GM21381 (cell line): ENCODE data around the gene GOLGA6L2.
"Not testable (repeated sequence)": the region's sequence is repeated elsewhere in the genome, so short reads cannot be mapped to it uniquely, and the experiment has no call there.

ENCODE experiments used
- ATAC-seq: cut with Tn5 transposase; IDR thresholded peaks from one replicate; pipeline ENCODE4 v1.9.1; 2021; ENCODE audit warnings: mild to moderate bottlenecking, moderate library complexity; ENCODE audit not compliant: unreplicated experiment

GOLGA6L2 gene, protein sequence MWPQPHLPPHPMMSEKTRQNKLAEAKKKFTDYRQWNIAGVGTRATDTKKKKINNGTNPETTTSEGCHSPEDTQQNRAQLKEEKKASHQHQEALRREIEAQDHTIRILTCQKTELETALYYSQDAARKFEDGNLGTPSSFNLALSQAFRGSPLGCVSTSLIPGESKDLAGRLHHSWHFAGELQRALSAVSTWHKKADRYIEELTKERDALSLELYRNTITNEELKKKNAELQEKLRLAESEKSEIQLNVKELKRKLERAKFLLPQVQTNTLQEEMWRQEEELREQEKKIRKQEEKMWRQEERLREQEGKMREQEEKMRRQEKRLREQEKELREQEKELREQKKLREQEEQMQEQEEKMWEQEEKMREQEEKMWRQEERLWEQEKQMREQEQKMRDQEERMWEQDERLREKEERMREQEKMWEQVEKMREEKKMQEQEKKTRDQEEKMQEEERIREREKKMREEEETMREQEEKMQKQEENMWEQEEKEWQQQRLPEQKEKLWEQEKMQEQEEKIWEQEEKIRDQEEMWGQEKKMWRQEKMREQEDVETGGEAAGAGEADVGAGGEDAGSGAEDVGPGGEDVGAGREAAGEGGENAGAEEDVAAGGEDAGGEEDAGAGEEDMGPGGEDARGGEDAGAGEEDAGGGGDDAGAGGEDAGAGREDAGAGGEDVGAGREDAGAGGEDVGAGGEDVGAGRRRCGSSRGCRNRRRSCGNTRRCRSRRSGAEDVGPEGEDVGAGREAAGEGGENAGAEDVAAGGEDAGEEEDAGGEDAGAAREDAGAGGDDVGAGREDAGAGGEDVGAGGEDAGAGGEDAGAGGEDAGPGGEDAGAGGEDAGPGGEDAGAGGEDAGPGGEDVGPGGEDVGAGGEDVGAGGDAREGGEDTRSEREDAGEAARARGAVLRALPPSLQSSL

DNA sequence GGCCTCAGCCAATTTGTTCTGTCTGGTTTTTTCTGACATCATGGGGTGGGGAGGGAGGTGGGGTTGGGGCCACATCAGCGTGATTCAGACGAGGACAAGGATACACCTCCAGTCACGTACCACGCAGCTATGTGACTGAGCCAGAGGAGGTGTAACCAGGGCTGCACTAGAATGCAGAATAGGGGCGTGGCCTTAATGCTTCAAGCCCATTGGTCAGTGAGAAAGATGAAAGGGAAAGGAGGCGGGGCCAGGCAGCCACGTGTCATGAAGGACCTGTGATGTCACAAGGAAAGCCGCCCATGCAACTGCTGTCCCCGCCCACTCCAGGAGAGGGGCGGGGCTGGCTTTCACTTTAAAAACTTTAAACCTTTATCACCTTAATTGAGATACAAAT, at the start of gene GOLGA6L2:
Gene GOLGA6L2 (minus strand): TSS at position 137 of the 394 bp plus-strand sequence. CDS start 62 bp downstream, at position 75.
- ATAC-seq = no peak

DNA sequence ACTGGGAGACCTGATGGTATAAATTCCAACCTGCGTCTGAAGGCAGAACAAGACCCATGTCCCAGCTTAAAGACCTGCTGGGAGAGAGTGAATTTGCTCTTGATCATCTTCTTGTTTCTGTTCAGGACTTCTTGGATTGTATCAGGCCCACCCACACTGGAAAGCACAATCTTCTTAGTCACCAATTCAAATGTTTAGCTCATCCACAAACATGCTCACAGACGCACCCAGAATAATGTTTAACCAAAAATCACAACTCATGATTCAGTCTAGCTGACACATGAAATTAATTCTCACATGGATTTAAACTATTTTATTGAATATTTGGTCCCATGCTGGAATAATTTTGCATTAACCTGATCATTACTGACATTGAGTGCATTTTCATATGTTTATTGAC, 37.8 kb upstream of the GOLGA6L2 start:
- no peak for ATAC-seq

DNA sequence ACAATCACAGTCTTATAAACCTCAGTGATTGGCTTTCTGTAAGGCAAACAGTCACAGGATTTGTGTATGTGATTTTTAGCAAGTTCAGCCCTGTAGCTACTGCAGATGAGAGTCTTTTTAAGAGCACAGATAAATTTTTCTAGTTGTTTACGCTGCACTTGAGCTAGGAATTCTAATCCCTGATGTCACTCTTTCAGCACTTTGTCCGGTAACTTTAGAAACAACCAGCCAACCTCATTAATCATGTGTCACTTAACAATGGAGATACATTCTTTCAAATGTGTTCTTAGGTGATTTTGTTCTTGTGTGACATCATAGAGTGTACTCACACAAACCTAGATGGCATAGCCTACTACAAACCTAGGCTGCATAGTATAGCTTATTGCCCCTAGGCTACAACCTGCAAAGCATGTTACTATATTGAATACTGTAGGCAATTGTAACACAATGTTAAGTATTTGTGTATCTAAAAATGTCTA, 36.8 kb upstream of the GOLGA6L2 start:
- ATAC-seq = no peak

DNA sequence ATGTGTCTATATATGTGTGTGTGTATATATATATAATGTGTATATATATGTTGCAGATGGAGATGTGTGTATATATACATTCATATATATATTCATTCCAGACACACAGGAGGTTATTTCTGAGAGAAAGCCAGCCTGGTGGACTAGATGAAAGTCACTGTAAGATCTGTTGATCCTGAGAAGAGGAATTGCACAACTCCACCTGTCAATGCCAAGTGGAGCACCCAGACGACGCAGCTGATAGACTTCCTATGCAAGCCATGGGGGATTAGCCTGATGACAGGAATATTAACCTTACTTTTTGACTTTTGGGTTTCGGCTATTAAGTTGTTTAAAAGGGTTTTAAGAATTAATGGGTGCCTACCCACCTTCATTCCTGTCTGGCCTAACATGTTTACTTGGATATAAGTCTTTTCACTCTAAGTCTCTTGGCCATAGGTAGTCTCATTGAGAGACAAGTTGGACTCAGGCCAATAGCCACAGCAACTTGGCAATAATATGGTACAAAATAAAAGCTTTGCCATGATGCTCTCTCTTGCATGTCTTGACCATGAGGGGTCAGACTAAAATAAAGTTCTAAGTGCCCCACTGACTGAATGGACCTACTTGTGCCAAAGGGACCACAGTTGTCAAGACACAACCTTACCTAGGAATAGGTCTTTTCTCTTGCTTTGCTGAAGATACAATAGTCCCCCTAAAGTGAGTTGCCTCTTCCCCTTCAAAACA, 35.9 kb upstream of the GOLGA6L2 start:
- no peak for ATAC-seq

DNA sequence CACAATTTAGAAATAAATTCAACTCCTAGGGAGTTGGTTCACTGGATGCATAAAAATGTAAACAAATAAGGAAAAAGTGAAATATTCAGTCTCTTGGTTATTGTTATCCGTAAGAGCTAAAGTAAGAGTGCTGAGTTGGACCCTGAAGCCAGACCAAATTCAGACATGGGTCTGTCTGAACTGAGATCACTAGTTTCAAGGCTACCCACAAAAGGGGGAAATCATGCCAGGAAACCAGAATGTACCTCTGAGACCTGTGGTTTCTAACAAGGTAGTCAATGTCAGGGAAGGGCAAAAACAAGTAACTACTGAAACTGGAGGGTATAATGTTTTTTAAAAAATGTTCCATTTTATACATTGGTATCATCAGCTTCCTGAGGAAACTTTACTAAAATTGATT, 35.2 kb upstream of the GOLGA6L2 start:
- ATAC-seq = no peak

DNA sequence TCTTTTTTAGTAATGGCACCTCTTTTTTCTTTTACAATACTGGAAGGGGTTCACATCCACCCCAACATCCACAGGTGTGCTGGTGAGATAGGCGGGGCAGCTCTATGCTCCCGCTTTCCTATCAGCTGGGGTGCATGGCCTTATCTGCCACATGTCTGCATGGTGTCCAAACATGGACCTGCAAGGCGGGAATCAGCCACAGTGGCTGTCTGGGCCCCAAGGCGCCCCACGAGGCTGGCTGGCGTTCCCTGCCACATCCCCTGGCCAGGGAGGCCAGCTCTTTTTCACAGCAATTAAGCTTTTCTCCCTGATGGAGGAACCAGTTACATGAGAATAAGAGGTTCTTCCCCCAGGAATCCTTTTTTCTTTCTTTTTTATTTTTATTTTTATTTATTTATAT, 30.9 kb upstream of the GOLGA6L2 start:
- ATAC-seq = no peak

DNA sequence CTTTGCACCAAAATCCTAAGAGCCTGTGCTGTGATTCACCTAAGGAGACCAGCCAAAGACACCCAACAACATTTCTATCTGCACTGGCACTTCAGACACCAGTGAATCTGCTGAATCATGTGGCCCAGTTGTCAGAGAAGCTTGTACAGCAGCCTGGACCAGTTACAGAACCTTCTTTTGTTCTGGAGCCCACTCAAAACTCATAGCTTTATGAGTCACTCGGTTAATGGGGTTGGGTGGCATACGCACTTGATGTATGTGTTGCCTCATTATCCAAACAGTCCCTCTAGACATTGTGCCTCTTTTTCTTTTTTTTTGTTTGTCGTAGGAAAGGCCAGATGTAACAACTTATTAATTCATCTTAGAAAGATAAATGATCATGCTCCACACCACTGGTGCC, 25.6 kb upstream of the GOLGA6L2 start:
- no peak for ATAC-seq

DNA sequence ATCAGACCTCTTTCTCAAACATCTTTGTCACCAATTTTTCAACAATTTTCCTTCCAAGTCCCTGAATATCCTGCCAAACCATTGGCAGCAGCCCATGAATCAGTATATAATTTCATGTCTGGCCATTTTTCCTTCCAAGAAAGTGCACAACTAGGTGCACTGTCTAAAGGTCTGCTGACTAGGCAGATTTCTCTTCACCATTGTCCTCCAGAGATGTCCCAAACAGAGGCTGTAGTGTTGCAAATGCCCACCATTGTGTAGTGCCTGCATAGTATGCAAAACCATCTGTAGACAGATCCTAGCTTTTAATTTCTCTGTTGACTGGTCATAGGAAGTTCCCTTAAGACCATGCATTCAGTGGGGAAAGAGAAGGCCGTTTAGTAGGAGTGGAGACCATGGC, 25.0 kb upstream of the GOLGA6L2 start:
- no peak for ATAC-seq

DNA sequence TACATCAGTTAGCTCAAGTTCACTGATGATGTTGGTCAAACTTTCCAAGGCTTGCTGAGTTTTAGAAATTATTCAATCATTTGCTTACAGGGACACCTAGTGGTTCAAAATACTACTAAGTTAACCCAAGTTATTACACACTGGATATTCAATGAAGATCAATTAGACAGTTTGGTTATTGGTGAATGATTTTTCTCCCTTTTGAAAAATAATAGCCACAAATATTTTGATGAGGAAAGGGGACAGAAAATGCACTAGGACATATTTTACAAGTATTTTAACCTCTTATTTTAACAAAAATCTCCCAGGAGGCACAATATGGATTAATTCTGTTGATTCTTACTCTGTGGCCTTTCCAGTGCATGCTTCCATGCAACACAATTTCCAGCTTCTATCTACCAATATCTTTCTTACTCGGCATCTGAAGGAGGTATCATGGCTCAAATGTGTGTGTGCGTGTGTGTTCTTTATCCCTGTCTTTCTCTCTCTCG, 20.1 kb upstream of the GOLGA6L2 start:
- ATAC-seq = no peak

DNA sequence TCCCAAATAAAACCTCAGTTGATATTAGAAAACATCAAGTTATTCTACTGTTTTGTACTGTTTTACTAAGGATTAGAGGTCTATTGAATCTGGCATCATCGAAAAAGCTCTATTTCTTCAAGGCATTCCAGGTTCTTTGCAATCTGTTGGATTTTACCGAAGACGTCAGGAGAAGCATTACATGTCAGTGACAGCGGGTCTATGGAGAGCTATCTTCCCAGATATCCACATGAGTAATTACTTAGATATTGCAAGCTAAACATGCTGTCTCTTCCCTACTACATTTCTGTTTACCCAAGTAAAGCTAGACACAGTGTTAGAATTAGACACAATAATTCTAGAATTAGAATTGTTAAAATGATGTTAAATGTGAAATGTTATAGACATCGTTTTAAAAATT, 10.8 kb upstream of the GOLGA6L2 start:
- ATAC-seq = no peak

DNA sequence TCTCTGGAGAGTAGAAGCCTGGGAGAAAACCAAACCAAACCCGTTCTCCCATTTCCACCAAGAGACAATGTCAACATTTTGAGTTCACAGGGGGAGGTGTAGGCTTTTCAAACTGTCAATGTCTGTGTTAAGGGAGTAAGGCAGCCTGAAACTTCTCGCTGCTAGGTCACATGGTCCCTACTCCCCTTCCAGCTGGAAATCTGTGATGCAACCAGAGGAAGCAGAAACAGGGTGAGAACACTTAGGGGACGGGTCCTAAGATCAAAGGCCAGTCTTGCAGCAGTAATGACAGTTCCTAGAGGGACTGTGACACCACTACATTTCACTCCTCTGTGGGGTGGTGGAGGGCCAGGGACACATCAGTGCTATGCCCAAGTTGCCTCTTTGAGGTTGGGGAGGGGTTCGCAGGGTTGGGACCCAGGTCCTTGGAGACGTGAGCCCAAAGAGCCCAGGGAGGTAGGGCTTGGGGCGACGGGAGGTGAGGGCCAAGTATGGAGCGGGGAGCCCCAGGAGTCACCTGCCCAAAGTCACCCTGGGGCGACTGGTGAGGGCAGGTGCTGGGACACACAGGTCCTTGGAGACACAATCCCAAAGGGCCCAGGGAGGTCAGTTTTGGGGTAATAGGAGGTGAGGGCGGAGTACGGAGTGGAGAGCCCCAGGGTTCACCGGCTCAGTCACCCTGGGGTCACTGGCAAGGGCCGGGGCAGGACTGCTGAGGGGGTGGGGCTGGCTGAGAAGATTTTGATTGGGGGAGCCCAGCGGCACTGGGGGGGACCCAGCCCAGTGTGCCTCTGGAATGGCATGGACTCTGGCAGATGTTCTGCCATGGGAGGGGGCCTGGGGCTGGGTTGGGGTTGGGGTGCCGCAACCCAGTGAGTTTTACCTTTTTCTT, 582 bp downstream of the GOLGA6L2 start:
- no peak for ATAC-seq

DNA sequence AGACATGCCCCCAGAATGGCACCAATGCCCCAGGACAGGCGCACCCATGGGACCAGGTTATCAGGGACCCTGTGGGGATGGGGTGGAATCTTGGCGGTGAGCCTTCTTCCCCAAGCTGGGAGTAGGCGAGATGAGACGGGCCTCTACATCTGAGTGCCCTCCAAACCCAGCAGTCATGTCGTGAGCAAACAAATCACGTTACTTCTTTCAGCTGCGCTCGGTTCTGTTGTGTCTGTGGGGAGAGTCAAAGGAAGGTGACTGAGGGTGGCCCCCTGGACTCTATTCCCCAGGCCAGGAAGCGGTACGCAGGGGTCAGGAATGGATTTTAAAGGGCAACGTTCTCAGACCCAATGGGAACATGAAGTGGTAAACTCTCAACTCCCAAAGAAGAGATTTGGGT, 2.8 kb downstream of the GOLGA6L2 start:
- no peak for ATAC-seq

DNA sequence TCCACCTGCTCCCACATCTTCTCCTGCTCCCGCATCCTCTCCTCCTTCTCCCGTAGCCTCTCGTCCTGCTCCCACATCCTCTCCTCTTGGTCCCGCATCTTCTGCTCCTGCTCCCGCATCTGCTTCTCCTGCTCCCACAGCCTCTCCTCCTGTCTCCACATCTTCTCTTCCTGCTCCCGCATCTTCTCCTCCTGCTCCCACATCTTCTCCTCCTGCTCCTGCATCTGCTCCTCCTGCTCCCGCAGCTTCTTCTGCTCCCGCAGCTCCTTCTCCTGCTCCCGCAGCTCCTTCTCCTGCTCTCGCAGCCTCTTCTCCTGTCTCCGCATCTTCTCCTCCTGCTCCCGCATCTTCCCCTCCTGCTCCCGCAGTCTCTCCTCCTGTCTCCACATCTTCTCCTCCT, 5.8 kb downstream of the GOLGA6L2 start:
- ATAC-seq = no peak

DNA sequence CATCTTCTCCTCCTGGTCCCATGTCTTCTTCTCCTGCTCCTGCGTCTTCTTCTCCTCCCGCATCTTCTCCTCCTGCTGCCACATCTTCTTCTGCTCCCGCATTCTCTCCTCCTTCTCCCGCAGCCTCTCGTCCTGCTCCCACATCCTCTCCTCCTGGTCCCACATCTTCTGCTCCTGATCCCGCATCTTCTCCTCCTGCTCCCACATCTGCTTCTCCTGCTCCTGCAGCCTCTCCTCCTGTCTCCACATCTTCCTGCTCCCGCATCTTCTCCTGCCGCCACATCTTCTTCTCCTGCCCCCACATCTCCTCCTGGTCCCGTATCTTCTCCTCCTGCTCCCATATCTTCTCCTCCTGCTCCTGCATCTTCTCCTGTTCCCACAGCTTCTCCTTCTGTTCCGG, 6.4 kb downstream of the GOLGA6L2 start:
- no peak for ATAC-seq

DNA sequence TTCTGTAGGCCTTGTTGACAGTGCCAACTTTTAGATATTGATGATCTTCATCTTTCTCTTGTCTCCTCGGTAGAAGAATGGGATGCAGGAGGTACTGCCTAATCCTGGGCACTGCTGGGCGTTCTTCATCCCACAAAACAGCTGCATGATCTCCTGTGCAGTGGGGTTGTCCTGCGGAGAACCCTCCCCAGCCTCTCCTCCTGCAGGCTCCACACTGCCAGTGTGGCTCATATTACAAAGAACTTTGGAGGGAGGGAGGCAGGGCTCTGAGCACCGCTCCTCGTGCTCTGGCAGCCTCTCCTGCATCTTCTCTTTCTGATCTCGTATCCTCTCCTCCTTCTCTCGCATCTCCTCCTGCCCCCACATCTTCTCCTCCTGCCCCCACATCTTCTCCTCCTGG, 7.5 kb downstream of the GOLGA6L2 start:
- no peak for ATAC-seq

DNA sequence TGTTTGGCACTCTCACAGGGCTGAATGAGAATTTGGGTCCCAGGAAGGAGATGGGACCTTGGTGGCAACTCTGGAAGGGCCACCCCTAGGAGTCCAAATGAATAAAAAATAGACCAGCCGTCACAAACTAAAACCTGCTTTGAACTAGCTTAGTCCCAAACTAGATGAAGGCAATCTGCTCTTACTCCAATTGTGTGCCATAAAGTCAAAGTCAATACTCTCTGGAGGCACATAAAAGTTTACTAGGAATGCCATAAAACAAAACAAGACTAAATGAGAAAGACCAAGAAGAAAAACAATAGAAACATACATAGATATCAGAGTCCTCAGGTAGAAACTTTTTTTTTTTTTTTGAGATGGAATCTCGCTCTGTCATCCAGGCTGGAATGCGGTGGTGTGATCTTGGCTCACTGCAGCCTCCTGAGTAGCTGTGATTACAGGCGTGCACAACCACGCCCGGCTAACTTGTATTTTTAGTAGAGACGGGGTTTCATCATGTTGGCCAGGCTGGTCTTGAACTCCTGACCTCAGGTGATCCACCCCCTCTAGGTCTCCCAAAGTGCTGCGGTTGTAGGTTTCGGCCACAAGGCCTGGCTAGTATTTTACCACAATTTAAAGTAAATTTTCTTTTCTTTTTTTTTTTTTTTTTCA, 8.1 kb downstream of the GOLGA6L2 start:
- no peak for ATAC-seq

DNA sequence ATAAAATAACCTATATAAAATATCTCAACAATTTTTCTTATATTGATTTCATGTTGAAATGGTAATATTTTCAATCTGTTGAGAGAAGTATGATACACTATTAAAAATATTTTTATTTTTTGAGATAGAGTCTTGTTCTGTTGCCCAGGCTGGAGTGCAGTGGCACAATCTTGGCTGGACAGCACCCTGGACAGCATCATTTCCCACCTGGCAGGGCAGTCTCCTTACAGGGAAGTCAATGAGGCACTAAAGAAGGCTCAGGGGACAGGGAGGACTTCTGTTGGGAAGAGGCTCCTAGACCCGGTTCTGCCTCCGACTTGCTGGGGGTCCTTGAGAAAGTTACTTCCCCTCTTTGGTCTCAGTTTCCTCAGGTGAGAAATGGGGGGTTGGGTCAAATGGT, 9.4 kb downstream of the GOLGA6L2 start:
- no peak for ATAC-seq

DNA sequence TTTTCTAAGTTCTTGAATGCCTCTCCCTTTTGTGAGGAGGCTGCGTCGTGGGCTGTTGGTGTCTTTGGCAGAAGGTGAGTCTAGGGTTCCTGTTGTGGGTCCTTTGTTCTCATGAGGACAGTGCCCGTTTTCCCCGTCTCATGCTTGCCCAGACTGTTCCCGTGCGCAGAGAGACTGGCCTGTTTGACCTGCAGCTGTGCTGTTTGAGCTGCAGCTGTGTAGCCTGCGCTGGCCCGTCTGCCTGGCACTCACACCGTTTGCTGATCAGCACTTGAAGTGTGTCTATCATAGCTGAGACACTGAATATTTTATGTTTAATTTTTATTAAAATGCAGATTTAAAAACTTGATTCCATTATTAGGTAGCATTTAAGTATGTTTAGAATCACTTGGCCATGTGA, 9.9 kb downstream of the GOLGA6L2 start:
- ATAC-seq = no peak

DNA sequence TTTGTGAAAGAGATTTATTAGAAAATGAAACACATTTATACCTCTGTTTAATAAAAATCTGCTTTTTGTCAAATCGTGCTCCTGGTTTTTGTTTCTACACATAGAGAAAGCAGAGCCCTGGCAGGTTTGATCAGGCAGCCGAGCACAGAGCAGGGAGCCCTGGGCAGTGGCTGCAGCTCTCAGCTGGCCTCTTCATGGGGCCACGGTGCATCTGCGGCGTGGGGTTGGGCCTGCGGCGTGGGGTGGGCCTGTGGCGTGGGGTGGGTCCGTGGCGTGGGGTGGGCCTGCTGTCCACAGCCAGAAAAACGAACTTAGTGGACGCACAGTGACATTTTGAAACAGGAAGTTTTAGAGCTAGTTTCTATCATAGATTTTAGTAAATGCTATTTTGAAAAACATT, 10.6 kb downstream of the GOLGA6L2 start:
- ATAC-seq = no peak

DNA sequence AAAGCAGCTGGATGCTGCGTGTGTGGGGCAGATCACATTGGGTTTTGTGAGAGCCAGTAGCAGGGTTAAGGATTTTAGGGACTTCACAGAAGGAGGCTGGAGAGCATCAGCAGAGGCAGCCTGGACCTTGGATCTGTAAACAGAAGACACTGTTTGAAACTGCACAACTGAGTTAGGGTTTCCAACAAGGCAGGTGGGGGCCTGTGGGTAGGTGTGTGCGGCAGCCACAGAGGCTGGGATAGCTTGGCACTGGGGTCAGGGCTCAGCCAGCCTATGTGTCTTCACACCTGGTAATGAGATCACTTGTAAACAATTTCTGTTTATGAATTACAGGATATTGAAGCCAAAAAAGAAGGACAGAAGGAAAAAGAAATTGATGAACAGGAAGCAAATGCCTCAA, 12.3 kb downstream of the GOLGA6L2 start:
- ATAC-seq = not testable (repeated sequence)
